Ishikawa (cell line): ENCODE data around the gene HPS4.

Experiments used
- CEBPB ChIP-seq: IDR thresholded peaks from 2 replicates; pipeline ENCODE4 v1.6.1; 2012
- CREB1 ChIP-seq: IDR thresholded peaks from 2 replicates; pipeline ENCODE4 v1.6.1; 2012; ENCODE audit warnings: low read depth
- EGR1 ChIP-seq: IDR thresholded peaks from 2 replicates; pipeline ENCODE4 v1.6.1; 2012
- EP300 ChIP-seq: IDR thresholded peaks from 2 replicates; pipeline ENCODE4 v1.6.1; 2012; ENCODE audit warnings: borderline replicate concordance
- FOXM1 ChIP-seq: IDR thresholded peaks from 2 replicates; pipeline ENCODE4 v1.6.1; 2012; ENCODE audit warnings: low read depth, borderline replicate concordance
- MAX ChIP-seq: IDR thresholded peaks from 2 replicates; pipeline ENCODE4 v1.6.1; 2012
- NFIC ChIP-seq: IDR thresholded peaks from 2 replicates; pipeline ENCODE4 v1.6.1; 2012
- RAD21 ChIP-seq: IDR thresholded peaks from 2 replicates; pipeline ENCODE4 v1.6.1; 2012; ENCODE audit warnings: low read depth
- TAF1 ChIP-seq: IDR thresholded peaks from 2 replicates; pipeline ENCODE4 v1.6.1; 2012; ENCODE audit warnings: low read depth, mild to moderate bottlenecking
- TCF12 ChIP-seq: IDR thresholded peaks from 2 replicates; pipeline ENCODE4 v1.6.1; 2012; ENCODE audit warnings: low read depth
- TEAD4 ChIP-seq: IDR thresholded peaks from 2 replicates; pipeline ENCODE4 v1.6.1; 2012
- USF1 ChIP-seq: IDR thresholded peaks from 2 replicates; pipeline ENCODE4 v1.6.1; 2012
- YY1 ChIP-seq: IDR thresholded peaks from 2 replicates; pipeline ENCODE4 v1.6.1; 2012; ENCODE audit warnings: low read depth
- ZBTB7A ChIP-seq: IDR thresholded peaks from 2 replicates; pipeline ENCODE4 v1.6.1; 2012; ENCODE audit warnings: low read depth
- TF ChIP-seq, protein P1 (sequence below): IDR thresholded peaks from 2 replicates; pipeline ENCODE4 v1.6.1; 2012; ENCODE audit warnings: low read depth, mild to moderate bottlenecking

The HPS4 gene

DNA sequence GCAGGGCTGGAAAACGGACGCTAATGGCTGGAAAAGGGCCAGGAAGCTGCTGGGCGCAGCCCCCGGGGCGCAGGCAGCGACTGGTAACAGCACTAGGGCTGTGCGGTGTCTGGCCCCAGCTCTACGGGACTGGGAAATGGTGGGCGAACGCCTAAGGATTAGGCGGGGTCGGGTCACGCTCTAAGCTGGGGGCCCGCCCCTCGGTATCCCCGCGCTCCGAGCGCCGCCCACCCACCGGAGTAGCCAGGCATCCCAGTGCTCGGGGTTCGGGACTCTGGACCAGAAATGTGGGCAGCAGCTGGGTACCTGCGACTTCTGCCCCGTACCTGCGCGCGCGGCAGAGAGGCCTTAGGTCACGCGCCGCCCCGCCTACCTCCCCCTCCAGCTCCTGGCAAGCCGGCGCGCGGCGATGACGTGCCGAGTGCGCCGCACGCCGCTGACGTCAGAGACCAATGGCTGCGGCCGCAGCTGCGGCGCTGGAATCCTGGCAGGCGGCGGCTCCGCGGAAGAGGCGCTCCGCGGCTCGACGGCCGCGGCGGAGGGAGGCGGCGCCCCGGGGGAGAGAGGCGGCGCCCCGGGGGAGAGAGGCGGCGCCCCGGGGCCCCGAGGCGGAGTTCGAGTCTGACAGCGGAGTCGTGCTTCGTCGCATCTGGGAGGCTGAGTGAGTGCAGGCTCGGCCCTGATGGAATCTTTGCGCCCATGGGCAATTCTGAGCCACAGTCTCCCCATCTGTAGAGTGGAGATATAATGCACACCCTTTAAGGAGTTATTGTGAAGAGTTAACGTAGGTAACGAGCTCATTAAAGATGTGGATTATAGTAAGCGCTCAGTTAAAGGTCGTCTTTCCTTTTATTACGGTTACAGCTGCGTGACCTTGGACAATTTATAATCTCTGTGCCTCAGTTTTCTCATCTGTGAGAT lies at the start of gene HPS4, which contains the start of gene SRRD:
HPS4 (minus strand) TSS at position 345 of the 921 bp plus-strand sequence. CDS start 2,021 bp downstream, outside the sequence.
SRRD (plus strand) TSS at position 439 of the 921 bp plus-strand sequence; CDS start at position 453, 14 bp downstream.
- TF ChIP-seq CREB1 (peak; percentile 98), TEAD4 (peak; percentile 51), FOXM1 (no peak), NFIC (no peak; the same call in none of the 2 replicates), USF1 (peak; percentile 88), ZBTB7A (no peak), RAD21 (no peak), MAX (peak; percentile 84), EGR1 (no peak), CEBPB (no peak), TAF1 (peak; percentile 84), YY1 (peak; percentile 94), TCF12 (no peak; the same call in 1 of the 2 replicates), EP300 (0 out of 2 replicates have a peak, but pooled peaks have one; percentile 8)
- TF ChIP-seq, protein P1, sequence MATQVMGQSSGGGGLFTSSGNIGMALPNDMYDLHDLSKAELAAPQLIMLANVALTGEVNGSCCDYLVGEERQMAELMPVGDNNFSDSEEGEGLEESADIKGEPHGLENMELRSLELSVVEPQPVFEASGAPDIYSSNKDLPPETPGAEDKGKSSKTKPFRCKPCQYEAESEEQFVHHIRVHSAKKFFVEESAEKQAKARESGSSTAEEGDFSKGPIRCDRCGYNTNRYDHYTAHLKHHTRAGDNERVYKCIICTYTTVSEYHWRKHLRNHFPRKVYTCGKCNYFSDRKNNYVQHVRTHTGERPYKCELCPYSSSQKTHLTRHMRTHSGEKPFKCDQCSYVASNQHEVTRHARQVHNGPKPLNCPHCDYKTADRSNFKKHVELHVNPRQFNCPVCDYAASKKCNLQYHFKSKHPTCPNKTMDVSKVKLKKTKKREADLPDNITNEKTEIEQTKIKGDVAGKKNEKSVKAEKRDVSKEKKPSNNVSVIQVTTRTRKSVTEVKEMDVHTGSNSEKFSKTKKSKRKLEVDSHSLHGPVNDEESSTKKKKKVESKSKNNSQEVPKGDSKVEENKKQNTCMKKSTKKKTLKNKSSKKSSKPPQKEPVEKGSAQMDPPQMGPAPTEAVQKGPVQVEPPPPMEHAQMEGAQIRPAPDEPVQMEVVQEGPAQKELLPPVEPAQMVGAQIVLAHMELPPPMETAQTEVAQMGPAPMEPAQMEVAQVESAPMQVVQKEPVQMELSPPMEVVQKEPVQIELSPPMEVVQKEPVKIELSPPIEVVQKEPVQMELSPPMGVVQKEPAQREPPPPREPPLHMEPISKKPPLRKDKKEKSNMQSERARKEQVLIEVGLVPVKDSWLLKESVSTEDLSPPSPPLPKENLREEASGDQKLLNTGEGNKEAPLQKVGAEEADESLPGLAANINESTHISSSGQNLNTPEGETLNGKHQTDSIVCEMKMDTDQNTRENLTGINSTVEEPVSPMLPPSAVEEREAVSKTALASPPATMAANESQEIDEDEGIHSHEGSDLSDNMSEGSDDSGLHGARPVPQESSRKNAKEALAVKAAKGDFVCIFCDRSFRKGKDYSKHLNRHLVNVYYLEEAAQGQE, result no peak

- no peak for TF ChIP-seq YY1
- TF ChIP-seq, protein P1, result no peak
- TF ChIP-seq FOXM1, result no peak
- no peak for TF ChIP-seq EGR1
- no peak for TF ChIP-seq CEBPB
- no peak for TF ChIP-seq ZBTB7A
- TF ChIP-seq CREB1, result no peak
- no peak for TF ChIP-seq EP300
- TF ChIP-seq MAX, result no peak
- TF ChIP-seq RAD21, result no peak
- no peak for TF ChIP-seq TCF12
- no peak for TF ChIP-seq TAF1
- TF ChIP-seq USF1, result no peak
- TF ChIP-seq NFIC, result no peak
- no peak for TF ChIP-seq TEAD4
Observed at GRCh38 chr22:26529345-26529744, 45.8 kb upstream of the HPS4 start.

GRCh38 chr22:26527574-26528465 lies 44.2 kb upstream of the HPS4 start:
- TF ChIP-seq TEAD4 (no peak), TAF1 (no peak), CEBPB (no peak), USF1 (no peak), FOXM1 (no peak), ZBTB7A (no peak), NFIC (no peak), YY1 (no peak), TCF12 (no peak), RAD21 (no peak), EP300 (no peak), MAX (no peak), EGR1 (no peak), CREB1 (no peak)
- TF ChIP-seq, protein P1, result no peak
